GM23248 (cell line): ENCODE measurements around the gene SF3B6. TPM values are rescaled to one million over a fixed set of nuclear protein-coding genes. Genes with fewer than 3 reads are reported as not detected.

Experiments used
- DNase-seq: peaks from one replicate; pipeline ENCODE4 v3.0.0-alpha.2; 2015
- H2AFZ ChIP-seq: fragments of 200-600 bp; sonication (generic); 2 replicates; pipeline ENCODE4 v1.6.1; 2016; ENCODE audit warnings: antibody characterized with exemption
- H3F3A ChIP-seq: fragments of 200-600 bp; sonication (generic); 2 replicates; pipeline ENCODE4 v1.6.1; 2016; ENCODE audit warnings: mild to moderate bottlenecking, antibody characterized with exemption, mixed run types; ENCODE audit not compliant: insufficient read depth
- H3K27ac ChIP-seq: fragments of 200-600 bp; sonication (generic); 2 replicates; pipeline ENCODE4 v1.5.1; 2016; ENCODE audit warnings: mild to moderate bottlenecking
- H3K27me3 ChIP-seq: fragments of 200-600 bp; sonication (generic); replicated peaks from 2 replicates; pipeline ENCODE4 v1.6.1; 2016; ENCODE audit warnings: mild to moderate bottlenecking; ENCODE audit not compliant: insufficient read depth
- H3K36me3 ChIP-seq: fragments of 200-600 bp; sonication (generic); 2 replicates; pipeline ENCODE4 v1.6.1; 2016; ENCODE audit warnings: low read depth, mild to moderate bottlenecking
- H3K4me1 ChIP-seq: fragments of 200-600 bp; sonication (generic); 2 replicates; pipeline ENCODE4 v1.6.1; 2016; ENCODE audit warnings: mild to moderate bottlenecking; ENCODE audit not compliant: insufficient read depth
- H3K4me2 ChIP-seq: fragments of 200-600 bp; sonication (generic); one replicate; pipeline ENCODE4 v1.6.1; 2016; ENCODE audit warnings: mild to moderate bottlenecking; ENCODE audit not compliant: unreplicated experiment
- H3K4me3 ChIP-seq: fragments of 200-600 bp; sonication (generic); 2 replicates; pipeline ENCODE4 v1.5.1; 2016; ENCODE audit warnings: mild to moderate bottlenecking
- H3K79me2 ChIP-seq: fragments of 200-600 bp; sonication (generic); 2 replicates; pipeline ENCODE4 v1.6.1; 2016; ENCODE audit warnings: mild to moderate bottlenecking; ENCODE audit not compliant: insufficient read depth
- H3K9ac ChIP-seq: fragments of 200-600 bp; sonication (generic); 2 replicates; pipeline ENCODE4 v1.6.1; 2016; ENCODE audit warnings: mild to moderate bottlenecking
- H3K9me2 ChIP-seq: fragments of 200-600 bp; sonication (generic); 2 replicates; pipeline ENCODE4 v1.6.1; 2016; ENCODE audit warnings: mixed run types, mild to moderate bottlenecking, moderate library complexity; ENCODE audit not compliant: insufficient read depth
- H3K9me3 ChIP-seq: fragments of 200-600 bp; sonication (generic); one replicate; pipeline ENCODE4 v1.6.1; 2017; ENCODE audit warnings: low read depth
- H4K20me1 ChIP-seq: fragments of 200-600 bp; sonication (generic); 2 replicates; pipeline ENCODE4 v1.6.0; 2016; ENCODE audit not compliant: insufficient read depth
- EZH2 ChIP-seq: fragments of 200-600 bp; sonication (generic); IDR thresholded peaks from 2 replicates; pipeline ENCODE4 v1.6.1; 2018; ENCODE audit warnings: antibody characterized with exemption, mild to moderate bottlenecking; ENCODE audit not compliant: insufficient read depth, poor library complexity, severe bottlenecking
- EZH2phosphoT487 ChIP-seq: fragments of 200-600 bp; sonication (generic); IDR thresholded peaks from 2 replicates; pipeline ENCODE4 v1.6.1; 2018; ENCODE audit warnings: antibody characterized with exemption, moderate library complexity, mild to moderate bottlenecking, low read depth; ENCODE audit not compliant: insufficient read depth
- WGBS, 2 experiments: methylation state at CpG; one replicate each; pipeline ENCODE4 v1.1.6; 2015 to 2017; ENCODE audit warnings: low lambda C conversion rate in 2 of 2, low coverage in 1 of 2; ENCODE audit errors: missing lambda C conversion rate in 2 of 2; 5-methylcytosine and 5-hydroxymethylcytosine counted together
- in situ Hi-C: fragments of 300-500 bp; cut with MboI; formaldehyde crosslinking; loops from 2 replicates; pipeline ENCODE4 v1.15.0; 2020
- polyA plus RNA-seq: library from polyadenylated mRNA; unstranded; fragments of >200 nt; fragmentation: Nextera tagmentation; extraction: Ambion mirVana; gene quantifications from 2 replicates; pipeline ENCODE4 v1.2.1, GENCODE V29; 2016
- total RNA-seq: library from RNA; depleted of rRNA; stranded (reverse); fragments of >200 nt; shearing (Covaris generic); gene quantifications from 2 replicates; pipeline ENCODE4 v1.2.3, GENCODE V29; 2014

The SF3B6 gene
- total and polyA plus RNA-seq, 2 experiments from 2014 or later: 101 to 287 TPM

- H3K36me3 ChIP-seq: peaks cover 16% of the 10 kb centered on the region; the same call in 1 of the 2 replicates
- H4K20me1 ChIP-seq: no peaks in the 10 kb centered on the region
- H3K27me3 ChIP-seq: no peaks in the 10 kb centered on the region
- no peaks in the 10 kb centered on the region for H3F3A ChIP-seq
- H3K79me2 ChIP-seq: peaks cover 53% of the 10 kb centered on the region
- H3K4me3 ChIP-seq: no peak overlapping the region
- H3K9me3 ChIP-seq: no peaks in the 10 kb centered on the region
- H3K9me2 ChIP-seq: no peaks in the 10 kb centered on the region
- no peak for DNase-seq
- H2AFZ ChIP-seq: no peak overlapping the region
- H3K9ac ChIP-seq: no peak overlapping the region
- in situ Hi-C loops: no loop called here
- no peak overlapping the region for H3K27ac ChIP-seq
- no peaks in the 10 kb centered on the region for H3K4me1 ChIP-seq
- WGBS, 2 experiments: 88 to 90% methylated on average over 4 of the region's 4 CpGs
- no peak for TF ChIP-seq EZH2phosphoT487
- no peak for TF ChIP-seq EZH2
- no peak overlapping the region for H3K4me2 ChIP-seq
Observed at GRCh38 chr2:24040511-24040910, 35.6 kb downstream of the SF3B6 start.

GRCh38 chr2:24038786-24039499, 37.2 kb downstream of the SF3B6 start:
- no peaks in the 10 kb centered on the region for H3K27me3 ChIP-seq
- peaks cover 46% of the 10 kb centered on the region for H3K79me2 ChIP-seq
- H3K4me1 ChIP-seq: no peaks in the 10 kb centered on the region
- no peaks in the 10 kb centered on the region for H4K20me1 ChIP-seq
- in situ Hi-C loops: no loop called here
- H3K9ac ChIP-seq: no peak overlapping the region
- no peak overlapping the region for H2AFZ ChIP-seq
- DNase-seq: no peak
- no peak overlapping the region for H3K4me2 ChIP-seq
- no peak for TF ChIP-seq EZH2
- TF ChIP-seq EZH2phosphoT487: no peak
- H3K9me2 ChIP-seq: no peaks in the 10 kb centered on the region
- no peaks in the 10 kb centered on the region for H3F3A ChIP-seq
- peaks cover 19% of the 10 kb centered on the region; the same call in 1 of the 2 replicates for H3K36me3 ChIP-seq
- no peaks in the 10 kb centered on the region for H3K9me3 ChIP-seq
- WGBS, 2 experiments: 97 to 99% methylated on average over 9 of the region's 9 CpGs
- no peak overlapping the region for H3K4me3 ChIP-seq
- H3K27ac ChIP-seq: no peak overlapping the region

GRCh38 chr2:24026233-24026632, 49.9 kb downstream of the SF3B6 start:
- Histone ChIP-seq H3K4me2 (no peak overlapping the region), H3K9ac (no peak overlapping the region), H3K36me3 (peaks cover 4% of the 10 kb centered on the region; the same call in 1 of the 2 replicates), H3K27me3 (no peaks in the 10 kb centered on the region), H3K4me1 (peaks cover 8% of the 10 kb centered on the region; the same call in 1 of the 2 replicates), H3K9me3 (no peaks in the 10 kb centered on the region), H3K4me3 (no peak overlapping the region), H3K27ac (no peak overlapping the region), H3F3A (no peaks in the 10 kb centered on the region; the same call in 1 of the 2 replicates), H3K79me2 (no peaks in the 10 kb centered on the region), H3K9me2 (no peaks in the 10 kb centered on the region), H4K20me1 (no peaks in the 10 kb centered on the region), H2AFZ (no peak overlapping the region)
- no peak for DNase-seq
- WGBS, 2 experiments: 40 to 46% methylated on average over 2 of the region's 2 CpGs
- TF ChIP-seq EZH2phosphoT487 (no peak), EZH2 (no peak)
- in situ Hi-C loops: no loop called here

GRCh38 chr2:24024996-24025663, 51.0 kb downstream of the SF3B6 start:
- Histone ChIP-seq H3F3A (no peaks in the 10 kb centered on the region), H3K27ac (no peak overlapping the region), H3K79me2 (no peaks in the 10 kb centered on the region), H3K9ac (no peak overlapping the region), H3K27me3 (no peaks in the 10 kb centered on the region), H3K4me1 (peaks cover 4% of the 10 kb centered on the region; the same call in 1 of the 2 replicates), H3K4me2 (no peak overlapping the region), H3K9me2 (no peaks in the 10 kb centered on the region), H4K20me1 (no peaks in the 10 kb centered on the region), H2AFZ (no peak overlapping the region), H3K4me3 (no peak overlapping the region), H3K9me3 (no peaks in the 10 kb centered on the region), H3K36me3 (0 out of 2 replicates have a peak, but pooled peaks cover 4% of the 10 kb centered on the region)
- in situ Hi-C loops: no loop called here
- DNase-seq: no peak
- 89 to 90% methylated on average over 17 of the region's 17 CpGs for WGBS, 2 experiments
- TF ChIP-seq EZH2phosphoT487: no peak
- no peak for TF ChIP-seq EZH2
